Hepatocyte (in vitro differentiated cells): ENCODE data around the gene MINDY4B. TPM values are rescaled to one million over a fixed set of nuclear protein-coding genes. Genes with fewer than 3 reads are reported as not detected.

Source experiments
- DNase-seq: peaks from one replicate; pipeline ENCODE4 v3.0.0-alpha.2; 2016; ENCODE audit warnings: low spot score
- H2AFZ ChIP-seq: fragments of 200-600 bp; sonication (generic); 2 replicates; pipeline ENCODE4 v1.6.0; 2016; ENCODE audit warnings: antibody characterized with exemption, mild to moderate bottlenecking
- H3K27ac ChIP-seq: fragments of 200-600 bp; sonication (generic); 2 replicates; pipeline ENCODE4 v1.5.1; 2016; ENCODE audit warnings: mild to moderate bottlenecking
- H3K27me3 ChIP-seq: fragments of 200-600 bp; sonication (generic); 2 replicates; pipeline ENCODE4 v1.6.1; 2016
- H3K36me3 ChIP-seq: fragments of 200-600 bp; sonication (generic); replicated peaks from 2 replicates; pipeline ENCODE4 v1.5.1; 2016; ENCODE audit warnings: low read depth; ENCODE audit not compliant: insufficient read depth
- H3K4me1 ChIP-seq: fragments of 200-600 bp; sonication (generic); 2 replicates; pipeline ENCODE4 v1.5.1; 2016; ENCODE audit warnings: mild to moderate bottlenecking, moderate library complexity; ENCODE audit not compliant: insufficient read depth
- H3K4me2 ChIP-seq: fragments of 200-600 bp; sonication (generic); 2 replicates; pipeline ENCODE4 v1.6.0; 2016
- H3K4me3 ChIP-seq: fragments of 200-600 bp; sonication (generic); 2 replicates; pipeline ENCODE4 v1.5.1; 2016; ENCODE audit warnings: mild to moderate bottlenecking
- H3K79me2 ChIP-seq: fragments of 200-600 bp; sonication (generic); 2 replicates; pipeline ENCODE4 v1.6.0; 2017; ENCODE audit warnings: mild to moderate bottlenecking
- H3K9me2 ChIP-seq: fragments of 200-600 bp; sonication (generic); replicated peaks from 2 replicates; pipeline ENCODE4 v1.6.0; 2017; ENCODE audit warnings: mild to moderate bottlenecking; ENCODE audit not compliant: insufficient read depth
- H3K9me3 ChIP-seq: fragments of 200-600 bp; sonication (generic); 2 replicates; pipeline ENCODE4 v1.5.1; 2016; ENCODE audit warnings: low read depth, mild to moderate bottlenecking
- H4K20me1 ChIP-seq: fragments of 200-600 bp; sonication (generic); 2 replicates; pipeline ENCODE4 v1.6.0; 2016; ENCODE audit warnings: mild to moderate bottlenecking; ENCODE audit not compliant: insufficient read depth, poor library complexity, severe bottlenecking
- EZH2 ChIP-seq: fragments of 200-600 bp; sonication (generic); IDR thresholded peaks from 2 replicates; pipeline ENCODE4 v1.6.1; 2016; ENCODE audit warnings: antibody characterized with exemption, mild to moderate bottlenecking, borderline replicate concordance
- EZH2phosphoT487 ChIP-seq: fragments of 200-600 bp; sonication (generic); IDR thresholded peaks from one replicate; pipeline ENCODE4 v1.6.1; 2018; ENCODE audit warnings: antibody characterized with exemption, mild to moderate bottlenecking, low read depth, moderate library complexity; ENCODE audit not compliant: unreplicated experiment, severe bottlenecking
- WGBS: methylation state at CpG from one replicate; pipeline ENCODE4 v1.1.6; 2016; ENCODE audit warnings: low lambda C conversion rate; ENCODE audit errors: missing lambda C conversion rate; 5-methylcytosine and 5-hydroxymethylcytosine counted together
- polyA plus RNA-seq: library from polyadenylated mRNA; unstranded; fragments of >200 nt; fragmentation: Nextera tagmentation; extraction: Ambion mirVana; gene quantifications from 2 replicates; pipeline ENCODE4 v1.2.1, GENCODE V29; 2016
- total RNA-seq: library from RNA; depleted of rRNA; stranded (reverse); fragments of >200 nt; gene quantifications from 2 replicates; pipeline ENCODE4 v1.2.3, GENCODE V29; 2014
- TF ChIP-seq, protein P1 (sequence below): fragments of 200-600 bp; sonication (generic); IDR thresholded peaks from 2 replicates; pipeline ENCODE4 v1.5.1; 2016; ENCODE audit warnings: antibody characterized with exemption, mild to moderate bottlenecking; ENCODE audit not compliant: poor library complexity

Gene MINDY4B
- total and polyA plus RNA-seq, 2 experiments from 2014 or later: not detected

DNA sequence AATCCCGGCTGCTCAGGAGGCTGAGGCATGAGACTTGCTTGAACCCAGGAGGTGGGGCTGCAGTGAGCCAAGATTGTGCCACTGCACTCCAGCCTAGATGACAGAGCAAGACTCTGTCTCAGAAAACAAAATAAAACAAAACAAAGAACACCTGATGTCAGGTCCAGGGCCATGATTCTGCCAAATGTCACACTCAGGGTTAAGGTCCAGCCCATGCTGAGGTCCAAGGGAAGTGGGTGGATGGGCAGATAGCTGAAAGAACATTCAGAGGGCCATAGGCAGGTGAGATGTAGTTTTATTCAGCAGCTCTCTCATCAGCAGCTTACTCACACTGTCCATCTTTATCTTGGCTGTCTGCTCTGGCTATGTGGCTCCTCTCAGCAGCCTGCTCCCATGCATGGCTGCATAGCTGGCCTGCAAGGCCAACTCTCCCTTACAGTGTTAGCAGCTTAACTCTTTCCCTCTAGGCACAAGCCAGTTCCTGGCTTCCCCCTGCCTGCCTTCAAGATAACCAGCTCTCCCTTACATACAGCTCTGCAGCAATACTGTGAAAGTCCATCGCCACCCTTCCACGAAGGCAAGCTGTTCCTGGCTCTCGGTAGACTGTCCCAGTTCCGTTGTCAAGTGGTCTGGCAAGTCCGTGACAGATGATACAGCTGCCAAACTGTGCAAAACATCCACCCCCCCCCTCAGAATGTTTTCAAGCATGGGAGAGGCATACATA is 79.9 kb downstream of the MINDY4B start:
- H4K20me1 ChIP-seq: no peaks in the 10 kb centered on the region
- WGBS: 88% methylated on average over 6 of the region's 6 CpGs
- no peak overlapping the region for H3K4me3 ChIP-seq
- H2AFZ ChIP-seq: no peak overlapping the region
- H3K9me3 ChIP-seq: no peaks in the 10 kb centered on the region
- H3K27me3 ChIP-seq: no peaks in the 10 kb centered on the region
- no peaks in the 10 kb centered on the region for H3K36me3 ChIP-seq
- DNase-seq: no peak
- H3K4me1 ChIP-seq: no peaks in the 10 kb centered on the region
- TF ChIP-seq EZH2phosphoT487 (no peak), EZH2 (no peak)
- TF ChIP-seq, protein P1, sequence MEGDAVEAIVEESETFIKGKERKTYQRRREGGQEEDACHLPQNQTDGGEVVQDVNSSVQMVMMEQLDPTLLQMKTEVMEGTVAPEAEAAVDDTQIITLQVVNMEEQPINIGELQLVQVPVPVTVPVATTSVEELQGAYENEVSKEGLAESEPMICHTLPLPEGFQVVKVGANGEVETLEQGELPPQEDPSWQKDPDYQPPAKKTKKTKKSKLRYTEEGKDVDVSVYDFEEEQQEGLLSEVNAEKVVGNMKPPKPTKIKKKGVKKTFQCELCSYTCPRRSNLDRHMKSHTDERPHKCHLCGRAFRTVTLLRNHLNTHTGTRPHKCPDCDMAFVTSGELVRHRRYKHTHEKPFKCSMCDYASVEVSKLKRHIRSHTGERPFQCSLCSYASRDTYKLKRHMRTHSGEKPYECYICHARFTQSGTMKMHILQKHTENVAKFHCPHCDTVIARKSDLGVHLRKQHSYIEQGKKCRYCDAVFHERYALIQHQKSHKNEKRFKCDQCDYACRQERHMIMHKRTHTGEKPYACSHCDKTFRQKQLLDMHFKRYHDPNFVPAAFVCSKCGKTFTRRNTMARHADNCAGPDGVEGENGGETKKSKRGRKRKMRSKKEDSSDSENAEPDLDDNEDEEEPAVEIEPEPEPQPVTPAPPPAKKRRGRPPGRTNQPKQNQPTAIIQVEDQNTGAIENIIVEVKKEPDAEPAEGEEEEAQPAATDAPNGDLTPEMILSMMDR: no peak
- H3K79me2 ChIP-seq: no peaks in the 10 kb centered on the region
- no peak overlapping the region for H3K27ac ChIP-seq
- H3K4me2 ChIP-seq: no peak overlapping the region
- no peaks in the 10 kb centered on the region for H3K9me2 ChIP-seq

DNA sequence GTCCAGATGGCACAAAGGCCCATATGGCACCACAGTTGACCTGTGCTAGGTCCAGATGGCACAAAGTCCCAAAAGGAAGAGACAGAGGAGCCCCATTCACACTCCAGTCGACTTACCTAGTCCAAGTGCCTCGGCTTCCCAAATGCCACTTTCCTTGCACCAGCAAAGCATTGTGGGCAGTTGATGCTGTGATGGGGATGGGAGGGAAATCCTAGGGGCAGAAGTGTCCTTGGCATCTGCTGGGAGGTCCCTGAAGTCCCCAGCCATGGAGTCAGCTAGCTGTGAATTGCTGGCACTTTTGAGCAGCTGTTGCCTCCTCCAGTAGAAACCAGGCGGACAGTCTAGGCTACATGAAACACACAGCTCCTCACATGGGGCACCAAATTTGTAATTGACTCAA is 82.0 kb downstream of the MINDY4B start:
- H3K4me1 ChIP-seq: no peaks in the 10 kb centered on the region
- no peaks in the 10 kb centered on the region for H3K36me3 ChIP-seq
- H3K9me2 ChIP-seq: no peaks in the 10 kb centered on the region
- no peaks in the 10 kb centered on the region for H3K9me3 ChIP-seq
- no peaks in the 10 kb centered on the region for H4K20me1 ChIP-seq
- no peak overlapping the region for H3K27ac ChIP-seq
- TF ChIP-seq EZH2 (no peak), EZH2phosphoT487 (no peak)
- TF ChIP-seq, protein P1: no peak
- no peak for DNase-seq
- no peak overlapping the region for H3K4me3 ChIP-seq
- H3K27me3 ChIP-seq: no peaks in the 10 kb centered on the region
- 97% methylated on average over 3 of the region's 3 CpGs for WGBS
- H3K4me2 ChIP-seq: no peak overlapping the region
- H3K79me2 ChIP-seq: no peaks in the 10 kb centered on the region
- no peak overlapping the region for H2AFZ ChIP-seq

DNA sequence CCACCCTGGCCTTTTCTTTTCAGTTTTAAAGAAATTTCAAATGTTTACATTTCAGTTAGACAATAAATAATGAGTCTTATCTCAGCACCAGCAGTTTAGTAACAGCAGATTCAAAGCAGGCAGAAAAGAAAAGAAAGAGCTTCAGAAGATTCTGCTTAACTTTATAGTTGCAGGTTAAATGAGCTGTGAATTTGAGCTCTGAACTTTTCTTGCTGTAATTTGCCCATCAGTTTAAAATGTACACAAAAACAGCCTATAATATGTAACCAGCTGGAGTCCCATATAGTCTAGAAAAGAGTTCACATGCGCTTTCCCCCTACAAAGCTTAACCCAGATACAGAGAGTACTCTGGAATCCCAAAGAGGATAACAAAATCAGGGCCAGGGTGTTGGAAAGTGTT is 82.6 kb downstream of the MINDY4B start:
- 86% methylated on average over 1 of the region's 1 CpG for WGBS
- Histone ChIP-seq H3K27me3 (no peaks in the 10 kb centered on the region), H3K27ac (no peak overlapping the region), H4K20me1 (no peaks in the 10 kb centered on the region), H3K79me2 (no peaks in the 10 kb centered on the region), H3K36me3 (no peaks in the 10 kb centered on the region), H3K4me1 (no peaks in the 10 kb centered on the region), H2AFZ (no peak overlapping the region), H3K4me2 (no peak overlapping the region), H3K4me3 (no peak overlapping the region), H3K9me3 (no peaks in the 10 kb centered on the region), H3K9me2 (no peaks in the 10 kb centered on the region)
- DNase-seq: no peak
- TF ChIP-seq EZH2phosphoT487: no peak

Other genes starting within 250 kb of the MINDY4B start
- gene ERICH6, start 201.5 kb downstream of the MINDY4B start, total RNA-seq: not detected in 2 replicates
- 0.61 TPM in 1 of 2 replicates, not detected in the other for gene ERICH6, start 201.5 kb downstream of the MINDY4B start, polyA plus RNA-seq
- 43.6 and 46.4 TPM in 2 replicates for gene SIAH2, start 142.3 kb downstream of the MINDY4B start, total RNA-seq
- gene SIAH2, start 142.3 kb downstream of the MINDY4B start, polyA plus RNA-seq: 54.3 and 57.9 TPM in 2 replicates
- not detected in 2 replicates for gene CLRN1, start 67.3 kb upstream of the MINDY4B start, total RNA-seq
- gene CLRN1, start 67.3 kb upstream of the MINDY4B start, polyA plus RNA-seq: not detected in 2 replicates
- 2.7 TPM in 2 replicates for gene MED12L, start 180.2 kb upstream of the MINDY4B start, total RNA-seq
- gene MED12L, start 180.2 kb upstream of the MINDY4B start, polyA plus RNA-seq: 0.07 and 1.9 TPM in 2 replicates